Colon (tissue), 2 donors: ENCODE results near the gene DNAH12.
"Not testable (repeated sequence)": the region's sequence is repeated elsewhere in the genome, so short reads cannot be mapped to it uniquely, and the experiment has no call there.

Experiments
- FAIRE-seq: peaks from 2 replicates; lab custom pipeline; 2012; peaks lifted over from hg19 to GRCh38; lab: Jason Lieb, UNC
- donor health status: control.
- donor health status: control.

Gene DNAH12

DNA sequence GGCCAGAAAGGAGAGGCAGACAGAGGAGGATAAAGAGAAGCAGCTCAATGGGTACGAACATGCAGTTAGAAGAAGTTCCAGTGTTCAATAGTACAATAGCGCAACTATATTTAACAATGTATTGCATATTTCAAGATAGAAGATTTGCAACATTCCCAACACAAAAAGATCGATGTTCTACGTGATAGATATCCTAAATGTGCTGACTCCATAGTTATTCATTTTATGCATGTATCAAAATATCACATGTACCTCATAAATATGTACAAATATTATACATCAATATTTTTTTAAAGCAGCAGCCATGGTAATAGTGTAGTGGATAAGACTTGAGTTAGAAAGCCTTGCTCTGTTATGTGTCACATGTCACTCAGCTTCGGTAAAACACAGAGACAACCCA is 141.5 kb downstream of the DNAH12 start:
- FAIRE-seq, result no peak

DNA sequence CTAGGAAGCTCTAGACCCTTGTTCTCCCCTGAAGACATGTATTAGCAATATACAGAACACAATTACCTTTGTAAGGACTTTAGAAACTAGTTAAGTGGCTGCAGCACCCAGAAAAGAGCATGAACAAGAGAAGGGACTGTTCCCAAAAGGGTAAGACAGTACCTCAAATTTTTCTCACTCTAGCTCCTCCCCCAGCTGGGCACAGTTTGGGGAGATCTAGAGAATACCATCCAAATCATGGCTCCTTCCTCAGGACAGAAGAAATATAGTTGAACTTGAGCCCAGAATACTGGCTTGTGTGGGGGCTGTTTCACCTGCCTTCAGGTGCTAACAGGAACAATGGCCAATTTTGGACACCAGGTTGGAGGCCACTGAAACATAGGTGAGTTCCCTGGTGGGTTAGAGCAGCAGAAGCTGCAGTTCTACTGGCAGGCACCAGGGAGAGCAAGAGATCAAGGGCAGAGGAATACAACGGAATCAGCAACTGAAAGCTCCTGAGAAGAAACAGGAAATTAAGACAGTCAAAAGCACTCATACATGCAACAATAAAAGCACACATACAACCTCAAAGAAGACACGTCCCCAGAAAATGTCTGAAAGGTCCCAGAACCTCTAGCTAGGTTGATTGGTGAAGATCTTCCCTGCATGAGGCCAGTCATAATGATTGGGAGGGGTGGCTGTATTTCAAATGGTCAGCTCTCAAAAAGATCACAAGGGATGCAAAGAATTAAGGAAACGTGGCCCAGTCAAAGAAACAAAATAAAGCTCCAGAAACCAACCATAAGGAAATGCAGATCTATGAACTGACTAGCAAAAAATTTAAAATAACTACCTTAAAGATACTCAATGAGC is 146.7 kb downstream of the DNAH12 start:
- FAIRE-seq, result no peak

DNA sequence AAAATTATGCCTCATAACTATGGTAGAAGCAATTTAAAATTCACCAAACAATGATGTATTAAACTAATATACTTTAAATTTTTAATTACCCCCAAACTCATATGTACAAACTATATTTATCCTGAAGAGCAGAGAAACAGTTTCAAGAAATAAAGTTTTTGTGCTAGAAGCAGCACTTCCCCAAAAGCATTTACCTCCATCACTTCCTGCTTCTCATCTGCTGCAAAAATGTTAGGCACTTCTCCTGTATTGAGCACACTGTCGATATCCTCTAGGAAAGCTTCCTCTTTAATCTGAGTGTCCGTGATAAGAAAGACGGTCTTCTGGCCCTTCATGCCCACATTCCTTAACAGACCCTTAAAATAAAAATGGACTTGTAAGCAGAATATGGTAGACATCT is 150.2 kb downstream of the DNAH12 start:
- no peak for FAIRE-seq

DNA sequence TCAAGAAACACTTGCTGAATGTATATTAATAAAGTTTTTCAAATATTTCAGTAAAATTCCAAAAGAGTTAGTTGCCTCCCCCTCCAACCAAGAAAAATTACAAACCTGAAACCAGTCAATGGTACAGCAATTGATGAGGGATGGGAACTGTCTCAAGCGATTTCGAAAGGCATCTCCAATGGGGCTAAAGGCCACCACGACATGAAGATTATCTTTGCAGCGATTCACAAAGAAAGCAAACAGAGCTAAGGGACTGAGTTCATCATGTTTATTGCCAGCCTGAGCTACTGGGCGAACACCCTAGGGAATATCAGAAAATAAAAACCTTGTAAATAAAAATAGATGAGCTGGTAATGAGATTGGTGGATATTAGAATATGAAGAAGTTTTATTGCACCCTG is 152.4 kb downstream of the DNAH12 start:
- no peak for FAIRE-seq

DNA sequence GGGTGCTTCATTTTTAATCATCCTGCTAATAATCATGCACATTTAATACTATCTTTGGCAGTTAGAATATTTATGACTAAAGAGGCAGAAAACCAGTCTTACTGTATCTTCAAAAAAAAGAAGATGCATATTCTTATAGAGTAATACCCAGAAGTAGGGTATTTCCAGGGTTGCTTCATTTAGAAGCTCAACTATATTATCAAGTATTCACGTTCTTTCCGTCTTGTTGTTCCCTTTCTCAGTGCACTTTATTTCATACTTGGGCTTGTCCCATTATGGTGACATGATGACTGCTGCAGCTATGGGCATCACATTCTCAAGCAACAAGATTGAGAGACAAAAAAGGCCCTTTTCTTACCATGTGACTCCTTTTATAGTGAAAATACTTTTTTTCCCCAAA is 154.9 kb downstream of the DNAH12 start:
- no peak for FAIRE-seq

- FAIRE-seq, result no peak
Observed at GRCh38 chr3:57386307-57386706, 157.8 kb downstream of the DNAH12 start.

DNA sequence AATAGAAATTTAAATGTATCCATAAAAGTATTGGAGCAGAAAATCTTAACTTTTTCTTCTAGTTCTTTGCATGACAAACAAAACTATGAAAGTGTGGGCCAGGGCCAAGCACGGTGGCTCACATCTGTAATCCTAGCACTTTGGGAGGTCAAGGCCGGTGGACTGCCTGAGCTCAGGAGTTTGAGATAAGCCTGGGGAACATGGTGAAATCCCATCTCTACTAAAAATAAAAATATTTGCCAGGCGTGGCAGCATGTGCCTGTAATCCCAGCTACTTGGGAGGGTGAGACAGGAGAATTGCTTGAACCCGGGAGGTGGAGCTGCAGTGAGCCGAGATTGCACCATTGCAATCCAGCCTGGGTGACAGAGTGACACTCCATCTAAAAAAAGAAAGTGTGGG is 158.6 kb downstream of the DNAH12 start:
- FAIRE-seq, result no peak

- FAIRE-seq, result no peak
Observed at GRCh38 chr3:57383838-57384237, 160.3 kb downstream of the DNAH12 start.

- FAIRE-seq, result no peak
Observed at GRCh38 chr3:57383406-57383805, 160.7 kb downstream of the DNAH12 start.

DNA sequence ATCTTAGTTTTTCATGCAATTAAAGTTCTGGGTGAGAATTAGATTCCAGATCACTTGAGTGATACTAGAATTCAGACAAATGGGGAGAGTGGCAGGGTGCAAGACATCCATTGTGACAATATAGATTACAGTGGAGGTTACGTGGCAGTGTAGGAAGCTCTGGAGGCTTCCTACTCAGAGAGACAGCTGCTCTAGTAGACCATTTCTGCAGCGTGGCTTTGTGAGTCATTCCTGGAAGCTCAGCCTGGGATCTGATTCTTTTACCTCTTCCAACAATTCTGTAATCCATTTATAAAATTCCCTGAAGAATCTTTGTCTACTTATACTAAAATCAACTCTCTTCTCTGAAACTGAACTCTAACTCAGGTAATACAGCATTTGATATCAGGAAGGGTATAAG is 161.2 kb downstream of the DNAH12 start:
- FAIRE-seq, result no peak

GRCh38 chr3:57370341-57370740 is 173.8 kb downstream of the DNAH12 start:
- no peak for FAIRE-seq

DNA sequence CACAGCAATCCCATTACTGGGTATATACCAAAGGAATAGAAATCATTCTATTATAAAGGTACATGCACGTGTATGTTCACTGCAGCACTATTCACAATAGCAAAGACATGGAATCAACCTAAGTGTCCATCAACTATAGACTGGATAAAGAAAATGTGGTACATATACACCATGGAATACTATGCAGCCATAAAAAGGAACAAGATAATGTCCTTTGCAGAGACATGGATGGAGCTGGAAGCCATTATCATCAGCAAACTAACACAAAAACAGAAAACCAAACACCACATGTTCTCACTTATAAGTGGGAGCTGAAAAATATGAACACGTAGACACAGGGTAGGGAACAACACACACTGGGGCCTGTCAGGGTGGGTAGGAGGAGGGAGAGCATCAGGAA is 179.1 kb downstream of the DNAH12 start:
- not testable (repeated sequence) for FAIRE-seq

DNA sequence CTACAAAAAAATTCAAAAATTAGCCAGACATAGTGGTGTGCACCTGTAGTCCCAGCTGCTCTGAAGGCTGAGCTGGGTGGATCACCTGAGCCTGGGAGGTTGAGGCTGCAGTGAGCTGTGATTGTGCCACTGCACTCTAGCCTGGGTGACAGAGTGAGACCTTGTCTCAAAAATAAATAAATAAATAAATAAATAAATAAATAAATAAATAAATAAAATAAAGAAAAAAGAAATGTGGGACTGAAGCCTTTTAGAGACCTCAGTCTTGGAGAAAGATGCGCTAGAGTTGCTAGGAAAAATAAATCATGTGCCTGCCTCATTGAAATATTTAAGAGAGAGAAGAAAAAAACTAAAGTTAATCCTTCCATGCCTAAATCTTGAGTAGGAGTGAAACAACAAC is 187.9 kb downstream of the DNAH12 start:
- not testable (repeated sequence) for FAIRE-seq

GRCh38 chr3:57354768-57355167 is 189.4 kb downstream of the DNAH12 start:
- FAIRE-seq, result no peak

- FAIRE-seq, result no peak
Observed at GRCh38 chr3:57350271-57350670, 193.9 kb downstream of the DNAH12 start.

DNA sequence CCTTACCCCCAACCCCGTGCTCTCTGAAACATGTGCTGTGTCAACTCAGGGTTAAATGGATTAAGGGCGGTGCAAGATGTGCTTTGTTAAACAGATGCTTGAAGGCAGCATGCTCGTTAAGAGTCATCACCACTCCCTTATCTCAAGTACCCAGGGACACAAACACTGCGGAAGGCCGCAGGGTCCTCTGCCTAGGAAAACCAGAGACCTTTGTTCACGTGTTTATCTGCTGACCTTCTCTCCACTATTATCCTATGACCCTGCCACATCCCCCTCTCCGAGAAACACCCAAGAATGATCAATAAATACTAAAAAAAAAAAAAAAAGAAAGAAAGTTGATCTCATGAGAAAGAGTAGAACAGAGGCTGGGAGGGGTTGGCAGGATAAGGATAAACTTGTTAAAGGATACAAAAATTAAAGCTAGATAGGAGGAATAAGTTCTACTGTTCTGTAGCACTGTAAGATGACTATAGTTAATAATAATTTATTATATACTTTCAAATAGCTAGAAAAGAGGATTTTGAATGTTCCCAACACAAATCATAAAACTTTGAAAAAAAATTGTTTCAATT is 205.0 kb downstream of the DNAH12 start:
- not testable (repeated sequence) for FAIRE-seq

GRCh38 chr3:57338272-57339070 is 205.7 kb downstream of the DNAH12 start:
- FAIRE-seq, result not testable (repeated sequence)

GRCh38 chr3:57335283-57335938 is 208.7 kb downstream of the DNAH12 start:
- no peak for FAIRE-seq

DNA sequence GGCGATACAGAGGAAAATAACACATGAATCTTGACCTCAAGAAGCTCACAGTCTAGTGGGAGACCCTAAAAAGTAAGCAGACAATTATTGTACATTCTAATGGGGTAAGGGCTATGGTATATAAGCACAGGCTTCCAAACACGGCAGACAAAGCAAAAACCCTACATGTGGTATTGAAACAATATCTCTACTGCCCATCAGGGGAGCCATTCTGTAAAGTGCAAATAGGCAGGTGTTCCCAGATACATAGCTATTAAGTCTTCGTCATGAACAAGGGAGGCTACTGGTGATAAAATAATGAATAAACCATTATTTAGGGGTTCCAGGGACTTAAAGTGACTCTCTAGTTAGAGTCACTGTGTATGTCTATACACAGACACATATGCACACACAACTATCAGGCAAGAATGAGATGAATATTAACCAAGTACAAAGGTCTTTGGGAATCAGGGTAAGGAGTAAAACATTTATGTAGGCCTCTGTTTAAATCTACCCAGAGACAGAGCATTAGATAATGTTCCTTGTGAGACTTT is 213.0 kb downstream of the DNAH12 start:
- FAIRE-seq, result no peak

- not testable (repeated sequence) for FAIRE-seq
Observed at GRCh38 chr3:57326498-57326897, 217.6 kb downstream of the DNAH12 start.

- no peak for FAIRE-seq
Observed at GRCh38 chr3:57314204-57314603, 229.9 kb downstream of the DNAH12 start.

DNA sequence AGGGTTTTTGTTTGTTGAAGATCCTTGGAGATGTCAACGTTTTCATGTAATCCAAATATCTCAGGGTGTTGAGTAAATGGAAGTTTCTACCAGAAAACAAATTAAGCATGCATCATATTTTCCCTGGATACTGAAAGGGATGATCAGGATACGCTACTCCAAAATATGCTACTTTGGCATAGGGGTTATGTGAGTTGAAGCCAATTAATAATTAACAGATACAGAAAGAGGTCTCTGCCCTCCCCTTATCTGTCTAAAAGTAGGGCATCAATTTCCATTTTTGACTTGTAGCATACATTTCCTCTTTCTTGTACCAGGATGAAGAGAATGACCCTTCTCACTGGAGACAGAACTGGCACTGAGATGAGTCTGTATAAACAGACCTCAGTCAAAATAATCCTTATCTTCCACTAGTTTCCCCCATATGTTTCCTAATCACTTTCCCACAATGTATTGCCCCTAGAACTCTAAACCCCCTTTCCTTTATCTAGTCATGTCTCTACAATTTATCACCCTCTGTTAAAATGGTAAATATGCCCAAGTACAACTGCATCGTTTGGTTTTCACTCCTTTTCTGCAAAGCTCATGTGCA is 234.3 kb downstream of the DNAH12 start:
- no peak for FAIRE-seq
